GM21390 (cell line): ENCODE measurements around the gene DDX10.
"Not testable (repeated sequence)": the region's sequence is repeated elsewhere in the genome, so short reads cannot be mapped to it uniquely, and the experiment has no call there.

ENCODE experiments used
- ATAC-seq: cut with Tn5 transposase; IDR thresholded peaks from one replicate; pipeline ENCODE4 v1.9.1; 2021; ENCODE audit not compliant: unreplicated experiment

The DDX10 gene

GRCh38 chr11:108766596-108767173, 101.8 kb downstream of the DDX10 start:
- ATAC-seq, result no peak

GRCh38 chr11:108768370-108768769, 103.5 kb downstream of the DDX10 start:
- ATAC-seq, result no peak

- no peak for ATAC-seq
These were observed 104.1 kb downstream of the DDX10 start for GRCh38 chr11:108768964-108769363.

GRCh38 chr11:108774037-108774730, 109.3 kb downstream of the DDX10 start:
- no peak for ATAC-seq

GRCh38 chr11:108775324-108775723, 110.5 kb downstream of the DDX10 start:
- ATAC-seq, result no peak

GRCh38 chr11:108779147-108779546, 114.3 kb downstream of the DDX10 start:
- not testable (repeated sequence) for ATAC-seq

- no peak for ATAC-seq
These were observed 115.2 kb downstream of the DDX10 start for GRCh38 chr11:108780119-108780518.

GRCh38 chr11:108781946-108782345, 117.1 kb downstream of the DDX10 start:
- ATAC-seq, result no peak

GRCh38 chr11:108786281-108786990, 121.6 kb downstream of the DDX10 start:
- no peak for ATAC-seq

GRCh38 chr11:108787105-108787504, 122.2 kb downstream of the DDX10 start:
- ATAC-seq, result no peak

- ATAC-seq, result peak; percentile 55
These were observed 123.8 kb downstream of the DDX10 start for GRCh38 chr11:108788565-108789199.

- peak; percentile 56 for ATAC-seq
These were observed 125.8 kb downstream of the DDX10 start for GRCh38 chr11:108790501-108791299.

- no peak for ATAC-seq
These were observed 128.3 kb downstream of the DDX10 start for GRCh38 chr11:108793138-108793537.

- no peak for ATAC-seq
These were observed 128.7 kb downstream of the DDX10 start for GRCh38 chr11:108793611-108794010.

GRCh38 chr11:108796551-108796950, 131.7 kb downstream of the DDX10 start:
- no peak for ATAC-seq

GRCh38 chr11:108797578-108798100, 132.8 kb downstream of the DDX10 start:
- no peak for ATAC-seq

GRCh38 chr11:108802492-108802891, 137.6 kb downstream of the DDX10 start:
- ATAC-seq, result no peak

GRCh38 chr11:108803776-108804175, 138.9 kb downstream of the DDX10 start:
- no peak for ATAC-seq

- no peak for ATAC-seq
These were observed 139.6 kb downstream of the DDX10 start for GRCh38 chr11:108804511-108804910.

GRCh38 chr11:108805030-108805429, 140.2 kb downstream of the DDX10 start:
- ATAC-seq, result no peak

GRCh38 chr11:108807262-108807661, 142.4 kb downstream of the DDX10 start:
- no peak for ATAC-seq
